GM06990 (cell line): ENCODE measurements around the gene CFAP74.

ENCODE experiments used
- DNase-seq: peaks from one replicate; pipeline ENCODE4 v3.0.0-alpha.2; 2011; ENCODE audit not compliant: insufficient read length; ENCODE audit errors: extremely low read depth
- H3K27me3 ChIP-seq: replicated peaks from 2 replicates; pipeline ENCODE4 v1.6.0; 2011; ENCODE audit warnings: low read length; ENCODE audit not compliant: control insufficient read depth, insufficient read depth
- H3K36me3 ChIP-seq: 2 replicates; pipeline ENCODE4 v1.5.1; 2011; ENCODE audit warnings: low read length; ENCODE audit not compliant: control insufficient read depth, insufficient read depth
- H3K4me3 ChIP-seq: replicated peaks from 2 replicates; pipeline ENCODE4 v1.5.1; 2011; ENCODE audit warnings: low read depth, mild to moderate bottlenecking, control low read depth, low read length
- CTCF ChIP-seq: IDR thresholded peaks from 2 replicates; pipeline ENCODE4 v1.5.1; 2011; ENCODE audit warnings: low read length, control low read depth, mild to moderate bottlenecking, inconsistent platforms; ENCODE audit not compliant: insufficient read depth, poor library complexity, severe bottlenecking

The CFAP74 gene

DNA sequence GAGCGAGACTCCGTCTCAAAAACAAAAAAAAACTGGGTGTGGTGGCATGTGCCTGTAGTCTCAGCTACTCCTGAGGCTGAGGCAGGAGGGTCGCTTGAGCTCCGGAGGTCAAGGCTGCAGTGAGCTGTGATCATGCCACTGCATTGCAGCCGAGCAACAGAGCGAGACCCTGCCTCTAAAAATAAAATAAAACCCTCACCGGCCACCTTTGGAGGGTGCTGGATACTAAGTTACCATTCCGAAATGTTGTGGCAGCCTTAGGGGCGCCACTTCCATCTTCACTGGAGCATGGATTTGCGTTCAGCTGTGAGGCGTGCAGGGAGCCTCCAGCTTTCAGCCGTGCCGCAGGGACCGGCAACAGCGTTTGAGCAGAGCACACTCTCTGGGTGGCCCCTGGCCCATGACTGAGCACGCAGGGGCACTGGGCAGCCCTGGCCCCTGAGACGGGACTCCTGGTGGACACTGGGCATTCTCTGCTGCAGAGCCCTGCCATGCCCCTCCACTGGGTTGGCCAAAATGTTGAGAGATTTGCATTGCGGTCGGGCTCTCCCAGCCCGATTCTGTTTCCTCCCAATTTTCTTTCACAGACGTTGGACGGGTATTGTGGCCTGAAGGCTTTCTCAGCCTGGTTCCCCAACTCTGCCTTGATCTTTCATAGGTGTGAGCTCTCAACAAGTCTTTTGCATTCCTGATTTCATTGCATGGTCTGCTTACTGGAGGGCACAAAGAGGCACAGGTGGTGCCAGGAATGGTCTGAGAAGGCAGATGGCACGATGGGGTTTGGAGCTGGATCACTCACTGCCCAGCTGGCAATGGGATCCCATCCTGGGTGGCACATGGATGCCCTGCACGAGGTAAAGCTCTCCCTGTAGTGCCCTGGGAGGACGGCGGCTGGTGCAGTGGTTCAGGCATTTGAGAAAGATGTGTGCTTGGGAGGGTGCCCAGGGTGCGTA is 5.8 kb upstream of the CFAP74 start:
- no peak for TF ChIP-seq CTCF
- no peak for DNase-seq
- H3K4me3 ChIP-seq = no peak overlapping the region
- no peaks in the 10 kb centered on the region for H3K36me3 ChIP-seq
- no peaks in the 10 kb centered on the region for H3K27me3 ChIP-seq

GRCh38 chr1:2004856-2005255 is 1.3 kb upstream of the CFAP74 start:
- H3K36me3 ChIP-seq = no peaks in the 10 kb centered on the region
- H3K27me3 ChIP-seq = no peaks in the 10 kb centered on the region
- DNase-seq = no peak
- no peak for TF ChIP-seq CTCF
- no peak overlapping the region for H3K4me3 ChIP-seq

DNA sequence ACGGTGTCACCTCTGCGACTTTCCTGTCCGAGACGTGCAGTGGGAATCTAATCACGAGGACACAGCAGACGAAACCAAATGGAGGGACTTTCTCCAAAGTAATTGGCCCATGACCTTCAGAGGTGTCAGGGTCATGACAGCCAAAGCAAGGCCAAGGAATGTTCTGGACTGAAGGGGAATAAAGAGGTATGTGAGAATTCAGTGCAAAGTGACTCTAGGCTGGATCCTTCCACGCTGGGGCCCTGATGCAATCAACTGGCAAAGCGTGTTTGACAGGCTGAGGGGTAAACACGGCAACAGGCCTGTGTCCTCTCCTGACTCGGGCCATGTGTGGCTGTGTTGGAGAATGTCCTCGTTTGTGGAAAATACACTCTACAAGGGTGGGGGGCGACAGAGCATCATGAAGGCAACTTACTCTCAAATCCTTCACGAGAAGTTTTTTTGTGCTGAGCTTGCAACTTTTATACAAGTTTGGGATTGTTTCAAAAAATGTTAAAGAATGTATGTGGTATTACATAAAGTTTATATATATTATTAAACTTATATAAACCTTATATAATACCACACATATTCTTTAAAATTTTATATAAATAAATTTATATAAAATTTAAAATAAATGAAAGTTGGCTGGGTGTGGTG is 1.7 kb downstream of the CFAP74 start:
- Histone ChIP-seq H3K27me3 (no peaks in the 10 kb centered on the region), H3K4me3 (no peak overlapping the region), H3K36me3 (no peaks in the 10 kb centered on the region)
- no peak for TF ChIP-seq CTCF
- no peak for DNase-seq

- no peak overlapping the region for H3K4me3 ChIP-seq
- DNase-seq = no peak
- no peaks in the 10 kb centered on the region for H3K27me3 ChIP-seq
- no peak for TF ChIP-seq CTCF
- H3K36me3 ChIP-seq = no peaks in the 10 kb centered on the region
These were observed 2.7 kb downstream of the CFAP74 start for GRCh38 chr1:2000850-2001249.

- DNase-seq = no peak
- no peaks in the 10 kb centered on the region for H3K27me3 ChIP-seq
- no peaks in the 10 kb centered on the region for H3K36me3 ChIP-seq
- TF ChIP-seq CTCF = no peak
- no peak overlapping the region for H3K4me3 ChIP-seq
These were observed 3.2 kb downstream of the CFAP74 start for GRCh38 chr1:2000432-2000831.
